GM19463 (cell line): ENCODE data around the gene GGNBP2.
A peak's percentile ranks its signal among the peaks of the same experiment; 100 is the strongest.

Experiments
- ATAC-seq: cut with Tn5 transposase; IDR thresholded peaks from one replicate; pipeline ENCODE4 v1.9.1; 2021; ENCODE audit warnings: mild to moderate bottlenecking, moderate library complexity; ENCODE audit not compliant: unreplicated experiment

The GGNBP2 gene

GRCh38 chr17:36547776-36548175 is 3.1 kb downstream of the GGNBP2 start:
- no peak for ATAC-seq

DNA sequence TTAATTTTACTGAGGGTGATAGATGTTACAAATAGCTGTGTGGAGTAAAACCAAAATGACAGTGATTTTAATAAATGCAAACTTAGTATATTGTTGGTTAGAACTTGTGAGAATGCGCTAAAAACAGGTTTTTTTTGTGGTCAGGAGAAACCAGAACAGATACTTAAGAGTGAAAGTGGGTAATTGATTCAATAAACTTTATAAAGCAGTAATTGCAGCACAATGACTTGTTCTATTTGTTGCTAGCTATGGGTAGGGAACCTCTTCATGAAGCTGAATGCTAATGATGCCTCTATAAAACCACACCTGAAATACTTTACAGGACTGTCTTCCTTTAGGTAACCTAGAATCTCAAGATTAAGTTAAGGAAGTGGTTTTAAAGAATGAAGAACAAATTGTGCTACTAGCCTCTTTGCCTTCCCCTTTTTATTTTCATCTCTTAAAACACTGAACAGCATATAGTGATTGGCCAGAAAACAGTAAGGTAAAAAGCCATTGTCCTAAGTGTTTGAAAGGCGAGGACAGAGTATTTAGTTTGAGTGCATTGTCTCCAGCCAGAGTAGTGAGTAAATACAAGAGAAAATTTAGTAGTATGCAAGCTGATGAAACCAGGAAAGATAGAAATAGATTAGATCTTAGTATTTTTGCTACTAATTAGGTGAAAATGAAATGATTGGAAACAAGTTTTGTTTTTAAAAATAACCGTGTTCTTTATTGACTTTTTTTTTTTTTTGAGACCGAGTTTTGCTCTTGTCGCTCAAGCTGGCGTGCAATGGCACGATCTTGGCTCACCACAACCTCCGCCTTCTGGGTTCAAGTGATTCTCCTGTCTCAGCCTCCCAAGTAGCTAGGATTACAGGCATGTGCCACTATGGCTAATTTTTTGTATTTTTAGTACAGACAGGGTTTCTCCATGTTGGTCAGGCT is 6.0 kb downstream of the GGNBP2 start:
- ATAC-seq: no peak

GRCh38 chr17:36553459-36553858 is 8.7 kb downstream of the GGNBP2 start:
- no peak for ATAC-seq

- ATAC-seq: no peak
These were observed 21.4 kb downstream of the GGNBP2 start for GRCh38 chr17:36566081-36566480.

DNA sequence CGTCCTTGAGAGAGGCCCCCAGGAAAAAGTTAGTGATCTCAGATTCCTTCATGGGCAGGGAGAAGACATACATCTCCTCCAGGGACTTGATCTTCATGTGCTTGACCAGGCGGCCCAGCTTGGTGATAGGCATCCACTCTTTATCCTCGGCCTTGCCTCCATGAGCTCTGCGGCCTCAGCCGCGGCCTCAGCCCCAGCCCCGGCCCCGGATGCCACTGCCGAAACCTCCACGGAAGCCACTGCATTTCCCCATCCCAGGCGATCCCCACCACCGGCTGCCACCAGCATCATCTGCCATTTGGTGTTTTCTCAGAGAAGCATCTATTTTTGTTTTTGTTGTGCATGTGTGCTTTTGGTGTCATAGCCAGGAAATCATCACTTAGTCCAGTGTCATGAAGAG is 30.3 kb downstream of the GGNBP2 start:
- no peak for ATAC-seq

DNA sequence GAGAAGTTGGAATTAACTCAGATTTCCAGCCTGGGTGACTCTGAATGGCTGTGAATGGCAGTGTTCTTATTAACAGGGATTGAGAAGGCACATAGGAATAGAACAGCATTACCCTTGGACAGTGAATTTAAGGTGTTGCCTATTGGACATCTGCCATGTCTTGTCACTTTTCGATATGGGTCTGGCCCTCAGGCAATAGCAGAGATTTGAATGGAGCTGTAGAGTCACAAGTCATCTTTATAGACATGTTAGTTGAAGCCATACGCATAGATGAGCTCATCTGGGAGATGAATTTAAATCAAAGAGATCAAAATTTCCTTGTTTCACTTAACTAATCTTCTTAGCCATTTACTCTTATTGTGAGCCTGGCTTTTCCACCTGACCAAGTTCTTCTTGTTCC is 32.1 kb downstream of the GGNBP2 start:
- ATAC-seq: no peak

- no peak for ATAC-seq
These were observed 34.0 kb downstream of the GGNBP2 start for GRCh38 chr17:36578671-36579070.

- ATAC-seq: no peak
These were observed 39.1 kb downstream of the GGNBP2 start for GRCh38 chr17:36583787-36584186.

DNA sequence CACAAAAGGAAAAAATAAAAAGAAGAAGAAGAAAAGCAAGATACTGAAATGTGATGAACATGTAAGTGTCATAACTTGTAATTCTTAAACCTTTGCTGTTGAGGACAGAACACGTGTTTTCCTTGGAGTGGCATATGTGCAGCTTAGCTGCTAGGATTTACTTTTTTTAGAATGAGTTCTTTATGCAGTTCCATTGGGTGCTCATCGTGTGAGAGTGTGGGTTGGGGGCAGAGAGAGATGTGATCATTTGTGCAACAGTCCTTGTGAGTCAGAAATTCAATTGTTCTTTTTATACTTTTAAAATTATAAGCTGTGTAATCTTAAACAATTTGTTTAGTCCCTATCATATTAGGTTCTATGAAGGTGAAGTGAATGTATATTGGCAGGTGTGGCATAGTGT is 41.4 kb downstream of the GGNBP2 start:
- ATAC-seq: no peak

GRCh38 chr17:36590082-36590481 is 45.4 kb downstream of the GGNBP2 start:
- no peak for ATAC-seq

DNA sequence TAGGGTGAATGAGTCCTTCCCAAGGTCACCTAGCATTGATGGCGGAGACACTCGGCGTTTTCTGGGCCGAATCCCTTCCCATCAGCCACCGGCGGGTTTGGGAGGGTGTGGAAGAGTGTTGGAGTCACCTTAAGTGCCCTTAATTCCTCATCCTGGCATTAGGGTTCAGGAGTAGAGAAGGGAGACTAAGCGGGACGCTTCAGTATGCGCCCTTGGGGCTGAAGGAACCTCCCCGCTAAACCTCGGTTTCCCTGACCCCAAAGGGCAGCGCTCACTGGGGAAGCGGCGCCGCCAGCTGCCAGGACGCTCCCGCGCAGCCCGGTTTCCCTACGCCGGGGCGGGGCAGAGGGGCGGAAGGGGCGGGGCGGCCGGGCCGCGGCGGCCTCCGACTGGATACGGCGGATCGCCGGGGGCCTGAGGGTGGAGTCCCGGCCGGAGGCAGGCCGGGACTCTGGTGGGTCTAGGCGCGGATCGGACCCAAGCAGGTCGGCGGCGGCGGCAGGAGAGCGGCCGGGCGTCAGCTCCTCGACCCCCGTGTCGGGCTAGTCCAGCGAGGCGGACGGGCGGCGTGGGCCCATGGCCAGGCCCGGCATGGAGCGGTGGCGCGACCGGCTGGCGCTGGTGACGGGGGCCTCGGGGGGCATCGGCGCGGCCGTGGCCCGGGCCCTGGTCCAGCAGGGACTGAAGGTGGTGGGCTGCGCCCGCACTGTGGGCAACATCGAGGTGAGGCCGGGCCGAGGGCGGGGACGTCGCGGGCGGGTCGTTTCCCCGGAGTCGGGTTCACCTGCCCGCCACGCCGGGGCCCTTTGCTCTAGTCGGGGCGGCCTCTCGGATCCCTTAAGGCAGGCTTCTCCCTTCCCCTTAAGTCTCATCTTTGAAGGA is 47.0 kb downstream of the GGNBP2 start, which contains the start of gene DHRS11:
DHRS11 (plus strand) TSS at position 446 of the 882 bp plus-strand sequence; CDS start at position 577, 131 bp downstream.
- ATAC-seq: peak; percentile 89

DNA sequence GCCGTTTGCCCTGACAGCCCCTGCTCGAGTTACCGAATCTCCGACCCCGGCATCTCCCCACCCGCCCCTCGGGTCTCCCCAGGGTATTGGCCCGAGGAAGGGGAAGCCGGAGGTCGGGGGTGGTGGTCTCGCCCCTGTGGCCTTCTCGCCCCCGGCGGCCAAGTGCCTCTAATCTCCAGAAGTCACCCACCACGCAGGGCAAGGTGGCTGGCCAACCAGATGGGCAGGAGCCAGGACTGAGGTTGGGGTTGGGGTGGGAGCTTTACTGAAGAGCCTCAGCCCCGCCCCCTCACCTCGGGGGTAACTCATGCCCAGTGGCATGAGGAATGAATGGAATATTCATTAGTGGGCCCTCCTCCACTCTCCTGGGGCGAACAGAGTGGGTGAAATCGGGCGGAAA is 47.6 kb downstream of the GGNBP2 start:
- ATAC-seq: no peak

DNA sequence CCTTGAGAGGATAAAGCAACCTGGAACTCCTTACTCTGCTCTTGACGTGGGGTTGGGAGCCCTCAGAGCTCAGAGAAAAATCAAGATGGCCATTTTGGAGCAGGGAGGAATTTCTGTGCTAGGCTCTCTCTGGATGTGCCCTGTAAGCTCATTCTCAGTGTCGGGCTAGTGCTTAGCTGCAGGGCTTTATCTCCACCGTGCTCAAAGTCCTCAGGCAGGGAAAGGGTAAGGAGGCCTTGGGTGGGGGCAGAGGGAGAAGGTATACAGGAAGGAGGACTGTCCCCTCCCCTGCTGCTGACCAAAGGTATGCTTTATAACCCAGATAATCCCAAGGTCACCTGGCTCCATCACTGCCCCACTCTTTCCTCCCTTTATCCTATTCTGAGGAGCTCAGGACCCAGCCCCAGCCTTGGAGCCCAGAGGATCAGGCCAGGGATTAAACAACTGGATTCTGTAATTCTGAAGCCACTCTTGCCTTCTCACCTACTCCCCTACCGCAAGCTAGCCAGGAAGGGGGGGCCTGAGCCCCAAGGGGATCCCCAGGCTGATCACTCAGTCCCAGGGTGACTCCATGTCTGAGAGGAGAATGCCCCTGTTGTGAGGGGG is 48.1 kb downstream of the GGNBP2 start:
- ATAC-seq: no peak

DNA sequence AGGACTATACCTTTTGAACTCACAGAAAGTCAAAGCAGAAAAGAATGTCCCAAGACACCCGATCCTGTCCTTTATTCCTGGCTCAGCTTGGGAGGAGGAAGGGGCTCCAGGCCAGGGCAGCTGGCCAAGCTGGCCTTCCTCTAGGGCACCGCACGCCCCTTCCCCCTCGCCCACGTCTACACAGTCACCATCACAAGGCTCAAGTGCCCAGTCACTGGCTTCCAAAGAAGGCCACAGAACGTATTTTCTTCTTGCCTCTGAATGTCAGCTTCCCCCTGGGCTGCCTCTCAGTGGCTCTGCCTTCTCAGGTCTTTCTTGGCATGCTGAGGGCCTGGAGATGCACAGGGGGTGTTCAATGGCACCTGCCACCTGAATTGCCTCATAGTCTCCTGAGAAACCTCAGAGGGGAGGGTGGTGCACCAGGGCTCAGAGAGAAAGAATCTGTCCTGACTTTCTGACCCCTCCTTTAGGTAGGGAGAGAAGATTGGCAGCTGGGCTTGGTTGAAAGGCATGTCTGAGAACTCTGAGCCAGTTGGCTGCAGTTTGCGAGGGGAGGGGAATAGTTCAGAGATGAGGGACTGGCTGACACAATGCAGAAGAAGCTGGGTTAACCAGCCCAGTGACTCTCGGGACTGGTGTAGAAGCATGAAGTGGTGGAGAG is 49.1 kb downstream of the GGNBP2 start:
- no peak for ATAC-seq

- no peak for ATAC-seq
These were observed 50.1 kb downstream of the GGNBP2 start for GRCh38 chr17:36594626-36595401.

- ATAC-seq: no peak
These were observed 52.5 kb downstream of the GGNBP2 start for GRCh38 chr17:36597226-36597625.

- ATAC-seq: no peak
These were observed 53.4 kb downstream of the GGNBP2 start for GRCh38 chr17:36597866-36598777.

DNA sequence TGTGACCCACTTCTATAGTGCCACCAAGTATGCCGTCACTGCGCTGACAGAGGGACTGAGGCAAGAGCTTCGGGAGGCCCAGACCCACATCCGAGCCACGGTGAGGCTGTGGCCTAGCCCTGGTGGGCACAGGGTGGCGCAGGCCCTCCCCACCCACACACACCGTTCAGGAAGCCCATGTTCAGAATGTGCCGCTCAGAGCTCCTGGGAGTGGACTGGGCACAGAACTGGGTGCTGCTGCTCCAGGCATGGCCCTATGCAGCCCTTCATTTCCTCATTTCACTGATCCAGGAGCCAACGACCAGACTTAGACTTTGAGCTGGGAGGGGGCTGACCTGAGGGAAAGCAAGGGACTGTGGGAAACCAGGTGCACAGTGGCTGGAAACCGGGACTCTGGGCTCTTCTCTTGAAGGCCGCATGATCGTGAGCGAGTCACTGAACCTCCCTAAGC is 54.3 kb downstream of the GGNBP2 start:
- no peak for ATAC-seq
